ENCODE results near the gene APEH. TPM values are rescaled to one million over a fixed set of nuclear protein-coding genes. Genes with fewer than 3 reads are reported as not detected.

APEH gene
- total RNA-seq, 6 experiments from 2014 or later = 60.9 to 114 (median 90.5) TPM

DNA sequence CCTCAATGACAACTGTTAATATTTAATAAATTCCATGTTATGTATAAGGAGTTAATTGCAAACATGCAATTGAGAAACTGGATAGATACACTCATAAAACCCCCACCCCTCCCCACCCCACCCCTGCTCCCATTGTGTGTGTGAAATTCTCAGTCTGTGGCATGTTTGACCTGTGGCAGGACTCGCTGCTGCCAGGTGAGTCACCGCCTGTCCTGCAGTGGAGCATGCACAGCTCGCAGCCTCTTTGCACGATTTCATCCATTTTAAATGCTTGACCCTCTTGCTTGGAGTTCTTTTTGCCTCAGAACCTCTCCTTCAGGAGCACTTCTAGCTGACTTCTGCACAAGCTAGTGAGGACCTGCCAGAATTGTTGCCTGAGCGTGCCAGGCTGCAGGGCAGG, 5.3 kb upstream of the APEH start:
- Histone ChIP-seq H3K27me3 (no peaks in the 10 kb centered on the region), H3K4me3 (no peak overlapping the region), H3K9me3 (no peaks in the 10 kb centered on the region), H3K36me3 (no peaks in the 10 kb centered on the region), H3K27ac (peak overlapping the region in 1 of 3 donors; percentile 92), H3K4me1 (peaks cover 2 to 85% (median 38%) of the 10 kb centered on the region in 4 donors)
- DNase-seq (peak in 1 of 3 donors; percentile 57), ATAC-seq (peak in 1 of 4 donors; percentile 7)
- intact Hi-C loops (cut with DNase I) = loop anchor here in 1 of 2 donors (5.0 kb wide), 1 partner anchor 127 kb away; no protein-coding TSS in a partner anchor
- 17% methylated on average over 5 of the region's 5 CpGs for WGBS (ENCODE audit: insufficient coverage, low coverage, low lambda C conversion rate, missing lambda C conversion rate)
- TF ChIP-seq, protein P1, sequence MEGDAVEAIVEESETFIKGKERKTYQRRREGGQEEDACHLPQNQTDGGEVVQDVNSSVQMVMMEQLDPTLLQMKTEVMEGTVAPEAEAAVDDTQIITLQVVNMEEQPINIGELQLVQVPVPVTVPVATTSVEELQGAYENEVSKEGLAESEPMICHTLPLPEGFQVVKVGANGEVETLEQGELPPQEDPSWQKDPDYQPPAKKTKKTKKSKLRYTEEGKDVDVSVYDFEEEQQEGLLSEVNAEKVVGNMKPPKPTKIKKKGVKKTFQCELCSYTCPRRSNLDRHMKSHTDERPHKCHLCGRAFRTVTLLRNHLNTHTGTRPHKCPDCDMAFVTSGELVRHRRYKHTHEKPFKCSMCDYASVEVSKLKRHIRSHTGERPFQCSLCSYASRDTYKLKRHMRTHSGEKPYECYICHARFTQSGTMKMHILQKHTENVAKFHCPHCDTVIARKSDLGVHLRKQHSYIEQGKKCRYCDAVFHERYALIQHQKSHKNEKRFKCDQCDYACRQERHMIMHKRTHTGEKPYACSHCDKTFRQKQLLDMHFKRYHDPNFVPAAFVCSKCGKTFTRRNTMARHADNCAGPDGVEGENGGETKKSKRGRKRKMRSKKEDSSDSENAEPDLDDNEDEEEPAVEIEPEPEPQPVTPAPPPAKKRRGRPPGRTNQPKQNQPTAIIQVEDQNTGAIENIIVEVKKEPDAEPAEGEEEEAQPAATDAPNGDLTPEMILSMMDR (IDR thresholded peaks at IDR 0.05) = no peak
- no peak for TF ChIP-seq POLR2A (IDR thresholded peaks at IDR 0.05)

DNA sequence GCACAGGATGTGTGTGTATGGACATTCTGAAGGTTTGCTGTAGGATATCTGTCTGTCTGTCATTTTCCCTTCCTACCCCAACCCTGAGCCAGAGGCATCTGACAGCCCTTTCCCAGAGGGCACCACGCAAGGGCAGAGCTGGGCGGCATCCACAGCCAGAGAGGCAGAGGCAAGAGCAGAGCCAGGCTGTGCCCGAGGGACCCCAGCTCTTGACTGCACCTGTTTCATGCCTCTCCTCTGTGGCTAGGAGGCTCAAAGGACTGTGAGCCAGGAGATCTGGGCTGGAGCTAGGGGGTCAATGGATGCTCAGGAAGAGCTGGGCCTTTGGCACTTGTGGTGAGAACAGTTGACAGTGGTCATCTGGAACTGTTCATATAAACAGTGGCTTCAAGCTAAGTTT, 4.8 kb upstream of the APEH start:
- ATAC-seq (no peak), DNase-seq (no peak)
- peaks cover 2 to 85% (median 38%) of the 10 kb centered on the region in 4 donors for H3K4me1 ChIP-seq
- no peak overlapping the region for H3K4me3 ChIP-seq
- H3K27me3 ChIP-seq = no peaks in the 10 kb centered on the region
- no peaks in the 10 kb centered on the region for H3K36me3 ChIP-seq
- peak overlapping the region in 2 of 3 donors; percentile 12 to 92 for H3K27ac ChIP-seq
- TF ChIP-seq, protein P1 (IDR thresholded peaks at IDR 0.05) = no peak
- no peak for TF ChIP-seq POLR2A (IDR thresholded peaks at IDR 0.05)
- WGBS (ENCODE audit: insufficient coverage, low coverage, low lambda C conversion rate, missing lambda C conversion rate) = no CpG with 5 or more reads among the region's 3 CpGs
- H3K9me3 ChIP-seq = no peaks in the 10 kb centered on the region
- intact Hi-C loops (cut with DNase I) = loop anchor here in 1 of 2 donors (5.0 kb wide), 1 partner anchor 127 kb away; no protein-coding TSS in a partner anchor

DNA sequence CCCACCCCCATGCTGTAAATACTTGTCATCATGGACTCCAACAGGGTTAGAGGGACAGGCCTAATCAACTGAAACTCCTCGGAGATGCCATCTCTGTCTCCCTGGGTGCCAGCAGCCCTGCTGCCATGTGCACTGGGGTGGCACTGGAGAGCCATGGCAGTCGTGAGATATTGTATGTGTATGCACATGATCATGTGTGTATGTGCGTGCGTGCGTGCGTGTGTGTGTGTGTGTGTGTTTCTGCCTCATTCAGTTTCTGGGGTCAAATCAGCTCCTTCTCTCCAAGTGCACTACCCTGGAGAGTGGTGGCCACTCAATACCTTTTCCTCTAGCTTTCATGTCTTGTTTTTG, 3.2 kb upstream of the APEH start:
- Histone ChIP-seq H3K27me3 (no peaks in the 10 kb centered on the region), H3K27ac (peak overlapping the region in 2 of 3 donors; percentile 56 to 92), H3K4me1 (peaks cover 2 to 81% (median 32%) of the 10 kb centered on the region in 4 donors), H3K4me3 (no peak overlapping the region), H3K36me3 (peaks cover 0 to 4% (median 0%) of the 10 kb centered on the region in 4 donors), H3K9me3 (no peaks in the 10 kb centered on the region)
- 50% methylated on average over 2 of the region's 6 CpGs for WGBS (ENCODE audit: insufficient coverage, low coverage, low lambda C conversion rate, missing lambda C conversion rate)
- no peak for TF ChIP-seq POLR2A (IDR thresholded peaks at IDR 0.05)
- TF ChIP-seq, protein P1 (IDR thresholded peaks at IDR 0.05) = no peak
- ATAC-seq = no peak
- intact Hi-C loops (cut with DNase I) = loop anchor here in 1 of 2 donors (5.0 kb wide), 1 partner anchor 129 kb away; no protein-coding TSS in a partner anchor
- DNase-seq = no peak

DNA sequence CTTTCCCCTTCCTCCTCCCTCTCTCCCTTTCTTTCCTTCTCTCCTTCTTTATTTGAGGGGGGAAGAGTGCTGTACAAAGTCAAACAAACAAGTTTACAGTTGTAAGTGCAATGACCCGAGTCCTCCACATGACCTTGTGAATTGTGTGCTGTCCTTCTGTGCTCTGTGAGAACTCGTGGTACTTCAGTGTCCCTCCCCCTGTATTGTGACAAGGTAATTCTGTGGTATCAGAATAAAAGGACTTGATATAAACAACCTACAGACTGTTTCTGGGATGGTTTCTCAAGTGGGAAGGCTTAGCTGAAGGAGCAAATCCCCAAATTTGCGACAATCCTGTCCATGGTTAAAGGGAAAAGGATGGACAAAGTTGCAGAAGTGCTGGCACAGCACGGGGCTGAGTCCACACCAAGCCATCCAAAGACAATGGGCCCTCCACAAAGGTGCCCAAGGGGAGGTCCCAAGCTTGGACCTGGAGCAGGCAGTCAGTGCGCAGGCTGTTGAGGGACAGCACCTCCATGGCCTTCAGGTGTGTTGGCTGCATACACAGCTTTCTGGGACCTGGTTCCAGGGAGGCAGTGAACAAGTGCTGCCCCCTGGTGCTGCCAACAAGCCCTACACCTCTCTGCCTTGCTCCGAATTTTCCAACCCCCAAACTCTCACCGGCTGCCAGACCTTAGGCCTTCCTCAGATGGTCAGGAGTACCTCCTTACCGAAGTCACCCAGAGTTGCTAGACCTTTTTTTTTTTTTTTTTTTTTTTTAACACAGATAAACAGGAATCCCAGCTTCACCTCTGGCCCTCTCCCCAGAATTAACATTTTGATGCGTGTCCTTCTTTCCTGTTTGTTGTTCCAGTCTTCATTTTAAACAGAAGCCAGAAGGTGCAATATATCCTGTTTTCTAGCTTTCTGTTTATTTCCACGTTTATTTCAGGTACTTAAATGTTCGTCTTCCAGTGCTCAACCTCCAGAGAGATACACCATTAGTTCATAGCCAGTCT, 2.6 kb upstream of the APEH start:
- 17% methylated on average over 9 of the region's 11 CpGs for WGBS (ENCODE audit: insufficient coverage, low coverage, low lambda C conversion rate, missing lambda C conversion rate)
- no peaks in the 10 kb centered on the region for H3K27me3 ChIP-seq
- H3K27ac ChIP-seq = peak overlapping the region in 2 of 3 donors; percentile 87 to 92
- intact Hi-C loops (cut with DNase I) = loop anchor here in 1 of 2 donors (5.0 kb wide), 1 partner anchor 129 kb away; no protein-coding TSS in a partner anchor
- TF ChIP-seq, protein P1 (IDR thresholded peaks at IDR 0.05) = peak; percentile 86 to 90 (median 86)
- TF ChIP-seq POLR2A (IDR thresholded peaks at IDR 0.05) = no peak
- peaks cover 2 to 74% (median 29%) of the 10 kb centered on the region in 4 donors for H3K4me1 ChIP-seq
- H3K9me3 ChIP-seq = no peaks in the 10 kb centered on the region
- ATAC-seq (peak; percentile 46 to 60 (median 53)), DNase-seq (peak; percentile 76 to 89 (median 86))
- no peak overlapping the region for H3K4me3 ChIP-seq
- peaks cover 0 to 6% (median 2%) of the 10 kb centered on the region in 4 donors for H3K36me3 ChIP-seq
